K562 (cell line): Measurements from ENCODE around the gene TIPARP. TPM values are rescaled to one million over a fixed set of nuclear protein-coding genes. Genes with fewer than 3 reads are reported as not detected.

ENCODE experiments used
- BCLAF1 ChIP-seq, 2 experiments: fragments of 450-650 bp in 1 of 2; IDR thresholded peaks; 2 replicates each; pipeline ENCODE4 v1.6.1; 2011 to 2017; ENCODE audit warnings: low read depth in 2 of 2, antibody characterized with exemption in 1 of 2, borderline replicate concordance in 1 of 2, low read length in 1 of 2, mild to moderate bottlenecking in 1 of 2, mixed read lengths in 1 of 2; ENCODE audit not compliant: control insufficient read depth in 1 of 2
- COPS2 ChIP-seq: fragments of 450-650 bp; conservative IDR thresholded peaks from 2 replicates; pipeline ENCODE4 v1.6.1; 2016; ENCODE audit warnings: mild to moderate bottlenecking, moderate library complexity
- E2F4 ChIP-seq: sonication (generic); formaldehyde crosslinking; IDR thresholded peaks from 2 replicates; pipeline ENCODE4 v1.8.0; 2022; ENCODE audit warnings: mild to moderate bottlenecking, low read depth, missing genetic modification reagents
- ERF ChIP-seq: fragments of 450-650 bp; formaldehyde crosslinking; IDR thresholded peaks from 2 replicates; pipeline ENCODE4 v1.4.0; 2020; ENCODE audit warnings: mild to moderate bottlenecking, mixed read lengths
- HOXB6 ChIP-seq: fragments of 250-450 bp; sonication (Bioruptor Pico); IDR thresholded peaks from 2 replicates; pipeline ENCODE4 v1.5.1; 2022; ENCODE audit warnings: mild to moderate bottlenecking, borderline replicate concordance
- KDM5B ChIP-seq: fragments of 200-600 bp; sonication (generic); IDR thresholded peaks from 2 replicates; pipeline ENCODE4 v1.6.1; 2012; ENCODE audit warnings: low read depth, mild to moderate bottlenecking, moderate library complexity, low read length, control low read depth, inconsistent platforms; ENCODE audit not compliant: insufficient replicate concordance
- ZNF184 ChIP-seq: sonication (generic); formaldehyde crosslinking; IDR thresholded peaks from 2 replicates; pipeline ENCODE4 v1.5.0; 2020; ENCODE audit warnings: missing genetic modification reagents
- ZNF507 ChIP-seq: conservative IDR thresholded peaks from 2 replicates; pipeline ENCODE4 v1.6.1; 2017; ENCODE audit warnings: missing genetic modification characterization, missing compliant biosample characterization
- ZSCAN32 ChIP-seq: fragments of 450-650 bp; formaldehyde crosslinking; IDR thresholded peaks from 2 replicates; pipeline ENCODE4 v1.4.0; 2020; ENCODE audit warnings: mild to moderate bottlenecking, moderate library complexity
- polyA plus RNA-seq, 8 experiments: library from polyadenylated mRNA; depleted of rRNA in 4 of 8; stranded (reverse) in 5 of 8; unstranded in 3 of 8; fragments of >200 nt; fragmentation: Nextera tagmentation in 2 of 8; fragmentation: Illumina TruSeq in 1 of 8; extraction: Ambion mirVana in 2 of 8; extraction: Trizol in 1 of 8; gene quantifications; 2 replicates each; pipeline versions ENCODE4 v1.2.1 to v1.2.3, GENCODE V29; 2011 to 2014; ENCODE audit warnings: inconsistent platforms in 1 of 8, missing spikeins in 1 of 8
- total RNA-seq, 7 experiments: library from RNA; depleted of rRNA in 6 of 7; stranded (reverse); fragments of >200 nt in 6 of 7; fragmentation: Illumina TruSeq in 2 of 7; extraction: Trizol in 2 of 7; gene quantifications; 2 replicates each; pipeline versions ENCODE4 v1.2.1 to v1.2.3, GENCODE V29; 2011 to 2021; ENCODE audit warnings: low replicate concordance in 1 of 7

Gene TIPARP
- total and polyA plus RNA-seq, 9 of the 15 experiments (the other 6 are each of a cell fraction or from before 2014, with no cell fraction given) = 2.4 to 29.4 (median 15.1) TPM

GRCh38 chr3:156694536-156694935, 20.1 kb downstream of the TIPARP start (continued):
- no peak for TF ChIP-seq KDM5B
- TF ChIP-seq ERF = no peak
- no peak for TF ChIP-seq ZSCAN32 (CRISPR knock-in tag)
- TF ChIP-seq E2F4 (CRISPR knock-in tag) = no peak
- no peak for TF ChIP-seq ZNF507
- TF ChIP-seq HOXB6 = no peak
- TF ChIP-seq BCLAF1 (IDR thresholded peaks at IDR 0.05; ENCODE audit: borderline replicate concordance in 1 of 2, control insufficient read depth in 1 of 2, low read depth in 2 of 2, low read length in 1 of 2) = no peak
- TF ChIP-seq ZNF184 (CRISPR knock-in tag) = no peak
- no peak for TF ChIP-seq COPS2
- TF ChIP-seq, all 486 proteins: peak for 0
